Thyroid gland (tissue), 4 donors: ENCODE measurements around the gene NUP35. TPM values are rescaled to one million over a fixed set of nuclear protein-coding genes. Genes with fewer than 3 reads are reported as not detected.

Experiments
- DNase-seq, 2 donors: peaks; one replicate each; pipeline ENCODE4 v3.0.0-alpha.2; 2019
- H3K27ac ChIP-seq, 3 donors: fragments of 200-600 bp; sonication (generic); 1 replicate in 2 of 3; 2 replicates in 1 of 3; pipeline ENCODE4 v1.5.1; 2016 to 2019; ENCODE audit warnings: mild to moderate bottlenecking in 1 of 3, moderate library complexity in 1 of 3
- H3K27me3 ChIP-seq: fragments of 200-600 bp; sonication (generic); one replicate; pipeline ENCODE4 v1.5.1; 2019
- H3K36me3 ChIP-seq, 2 donors: fragments of 200-600 bp; sonication (generic); one replicate each; pipeline ENCODE4 v1.5.1; 2016 to 2019
- H3K4me1 ChIP-seq, 2 donors: fragments of 200-600 bp; sonication (generic); one replicate each; pipeline ENCODE4 v1.5.1; 2017 to 2019
- H3K4me3 ChIP-seq, 3 donors: fragments of 200-600 bp; sonication (generic); replicated peaks in 1 of 3; 1 replicate in 2 of 3; 2 replicates in 1 of 3; pipeline ENCODE4 v1.5.1; 2016; ENCODE audit warnings: mild to moderate bottlenecking in 1 of 3
- H3K9me3 ChIP-seq: fragments of 200-600 bp; sonication (generic); one replicate; pipeline ENCODE4 v1.5.1; 2017
- CTCF ChIP-seq, 6 experiments: fragments of 200-600 bp in 3 of 6; fragments of 450-650 bp in 3 of 6; sonication (generic) in 3 of 6; IDR thresholded peaks; one replicate each; pipeline ENCODE4 v1.5.1; 2016 to 2019; ENCODE audit warnings: antibody characterized with exemption in 6 of 6, mild to moderate bottlenecking in 2 of 6, inconsistent platforms in 1 of 6, moderate library complexity in 1 of 6
- POLR2A ChIP-seq, 2 donors: fragments of 450-650 bp; IDR thresholded peaks; one replicate each; pipeline ENCODE4 v1.6.1; 2017; ENCODE audit warnings: antibody characterized with exemption in 2 of 2, mild to moderate bottlenecking in 2 of 2, moderate library complexity in 1 of 2
- WGBS, 2 donors: methylation state at CpG; one replicate each; pipeline ENCODE4 v1.1.5; 2017; 5-methylcytosine and 5-hydroxymethylcytosine counted together
- intact Hi-C: fragments of 100-400 bp; cut with DNase I; formaldehyde crosslinking; loops from one replicate; pipeline ENCODE4 v1.15.1; 2023
- total RNA-seq, 4 donors: library from RNA; depleted of rRNA; stranded (reverse); fragments of >200 nt; gene quantifications; one replicate each; pipeline ENCODE4 v1.2.3, GENCODE V29; 2016

The NUP35 gene
- total RNA-seq, 4 donors from 2014 or later, result 13.7 to 19.1 (median 17.2) TPM

DNA sequence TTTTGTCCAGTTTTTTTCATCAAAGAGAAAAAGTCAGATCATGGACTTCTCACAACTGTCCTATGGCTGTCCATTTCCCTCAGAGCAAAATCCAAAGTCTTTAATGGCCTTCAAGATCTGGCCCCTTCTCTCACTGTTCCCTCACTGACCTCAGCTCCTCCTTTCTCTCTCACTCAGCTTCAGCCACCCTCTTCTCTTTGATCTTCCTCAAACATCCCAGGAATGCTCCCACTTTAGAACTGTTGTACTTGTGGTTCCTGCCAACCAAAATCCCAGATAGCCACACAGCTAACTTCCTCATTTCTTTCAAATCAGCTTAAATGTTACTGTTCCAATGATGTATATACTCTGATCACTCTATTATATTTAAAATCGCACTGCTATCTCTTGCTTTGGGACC is 82.9 kb downstream of the NUP35 start:
- no peaks in the 10 kb centered on the region for H3K9me3 ChIP-seq
- no peaks in the 10 kb centered on the region for H3K27me3 ChIP-seq
- H3K4me3 ChIP-seq, result no peak overlapping the region
- H3K27ac ChIP-seq, result no peak overlapping the region
- DNase-seq, result no peak
- intact Hi-C loops, result no loop called here
- H3K36me3 ChIP-seq, result no peaks in the 10 kb centered on the region
- 84 to 90% methylated on average over 1 of the region's 1 CpG for WGBS, 2 donors
- TF ChIP-seq CTCF (IDR thresholded peaks at IDR 0.05), result no peak
- TF ChIP-seq POLR2A (IDR thresholded peaks at IDR 0.05), result no peak
- H3K4me1 ChIP-seq, result no peaks in the 10 kb centered on the region

DNA sequence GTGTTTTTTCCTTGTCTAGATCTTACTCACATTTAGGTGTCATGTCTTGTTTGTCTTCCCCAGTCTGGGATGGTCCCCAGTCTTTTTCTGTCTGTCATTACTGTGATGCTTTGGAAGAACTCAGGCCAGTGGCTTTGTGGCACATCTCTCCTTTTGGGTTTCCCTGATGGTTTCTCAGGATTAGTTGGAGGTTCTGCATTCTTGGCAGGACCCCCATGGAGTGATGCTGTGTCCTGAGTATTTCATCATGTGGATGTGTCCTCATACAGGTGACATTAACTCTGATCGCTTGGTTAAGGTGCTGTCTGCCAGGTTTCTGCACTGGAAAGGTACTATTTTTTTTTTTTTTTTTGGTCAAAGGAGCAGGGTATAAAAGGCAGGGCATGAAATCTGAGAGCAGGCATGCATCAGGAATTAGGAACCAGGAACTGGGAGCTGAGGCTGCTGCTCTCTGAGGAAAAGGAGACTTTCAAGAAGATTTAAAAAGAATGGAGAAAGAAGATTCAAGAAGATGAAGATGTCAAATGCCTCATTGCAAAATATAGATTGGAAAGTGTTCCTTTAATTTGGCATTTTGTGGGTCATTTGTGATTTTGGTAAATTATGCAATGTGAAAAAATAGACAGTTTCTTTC is 85.3 kb downstream of the NUP35 start:
- TF ChIP-seq CTCF (IDR thresholded peaks at IDR 0.05) (no peak), POLR2A (IDR thresholded peaks at IDR 0.05) (no peak)
- Histone ChIP-seq H3K36me3 (no peaks in the 10 kb centered on the region), H3K4me1 (no peaks in the 10 kb centered on the region), H3K9me3 (no peaks in the 10 kb centered on the region), H3K27ac (no peak overlapping the region), H3K27me3 (no peaks in the 10 kb centered on the region), H3K4me3 (no peak overlapping the region)
- WGBS, 2 donors, result 96 to 100% methylated on average over 1 of the region's 1 CpG
- intact Hi-C loops, result no loop called here
- DNase-seq, result no peak

Other genes starting within 250 kb of the NUP35 start
- gene NCKAP1, start 86.0 kb upstream of the NUP35 start, total RNA-seq, result 100 to 1,000 TPM; 139 to 214 (median 172) TPM
- 1 to 10 TPM; 3.2 to 5.9 (median 3.7) TPM for gene DUSP19, start 45.7 kb upstream of the NUP35 start, total RNA-seq